GM19043 (cell line): ENCODE measurements around the gene SLC22A23.

ENCODE experiments used
- ATAC-seq: cut with Tn5 transposase; IDR thresholded peaks from one replicate; pipeline ENCODE4 v1.9.1; 2021; ENCODE audit warnings: low read depth; ENCODE audit not compliant: unreplicated experiment

The SLC22A23 gene

GRCh38 chr6:3290149-3290930, 166.5 kb downstream of the SLC22A23 start:
- no peak for ATAC-seq

- no peak for ATAC-seq
Measured at GRCh38 chr6:3289664-3290055, 167.2 kb downstream of the SLC22A23 start.

GRCh38 chr6:3288711-3289663, 167.9 kb downstream of the SLC22A23 start:
- ATAC-seq = no peak

- no peak for ATAC-seq
Measured at GRCh38 chr6:3287976-3288707, 168.7 kb downstream of the SLC22A23 start.

- ATAC-seq = no peak
Measured at GRCh38 chr6:3287308-3287707, 169.5 kb downstream of the SLC22A23 start.

GRCh38 chr6:3286641-3287171, 170.1 kb downstream of the SLC22A23 start:
- no peak for ATAC-seq

- no peak for ATAC-seq
Measured at GRCh38 chr6:3285732-3286131, 171.1 kb downstream of the SLC22A23 start.

GRCh38 chr6:3285049-3285639, 171.7 kb downstream of the SLC22A23 start:
- ATAC-seq = no peak

- no peak for ATAC-seq
Measured at GRCh38 chr6:3284436-3284876, 172.4 kb downstream of the SLC22A23 start.

GRCh38 chr6:3283641-3284435, 173.0 kb downstream of the SLC22A23 start:
- ATAC-seq = no peak

- no peak for ATAC-seq
Measured at GRCh38 chr6:3283241-3283640, 173.6 kb downstream of the SLC22A23 start.

- no peak for ATAC-seq
Measured at GRCh38 chr6:3282476-3283236, 174.2 kb downstream of the SLC22A23 start.

GRCh38 chr6:3281631-3282475, 175.0 kb downstream of the SLC22A23 start:
- ATAC-seq = no peak

GRCh38 chr6:3280866-3281465, 175.9 kb downstream of the SLC22A23 start:
- ATAC-seq = no peak

- no peak for ATAC-seq
Measured at GRCh38 chr6:3280091-3280490, 176.8 kb downstream of the SLC22A23 start.

GRCh38 chr6:3278691-3279090, 178.2 kb downstream of the SLC22A23 start:
- no peak for ATAC-seq

GRCh38 chr6:3277851-3278416, 178.9 kb downstream of the SLC22A23 start:
- no peak for ATAC-seq
